ENCODE measurements around the gene MLEC. TPM values are rescaled to one million over a fixed set of nuclear protein-coding genes. Genes with fewer than 3 reads are reported as not detected.
"Not testable (repeated sequence)": the region's sequence is repeated elsewhere in the genome, so short reads cannot be mapped to it uniquely, and the experiment has no call there.

Gene MLEC
- total RNA-seq, 1 donor from 2014 or later: 27.4 TPM

GRCh38 chr12:120720234-120720986 lies 33.5 kb downstream of the MLEC start:
- DNase-seq (ENCODE audit: low read depth in 2 of 2): peak in 1 of 2 donors; percentile 18

GRCh38 chr12:120720987-120721801 lies 34.2 kb downstream of the MLEC start:
- DNase-seq (ENCODE audit: low read depth in 2 of 2): no peak

- no peak for DNase-seq (ENCODE audit: low read depth in 2 of 2)
These were observed 34.9 kb downstream of the MLEC start for GRCh38 chr12:120721866-120722265.

GRCh38 chr12:120722784-120723183 lies 35.8 kb downstream of the MLEC start:
- DNase-seq (ENCODE audit: low read depth in 2 of 2): no peak

GRCh38 chr12:120724720-120725119 lies 37.8 kb downstream of the MLEC start:
- DNase-seq (ENCODE audit: low read depth in 2 of 2): no peak

- no peak for DNase-seq (ENCODE audit: low read depth in 2 of 2)
These were observed 38.3 kb downstream of the MLEC start for GRCh38 chr12:120725151-120725658.

- peak; percentile 88 for DNase-seq (ENCODE audit: low read depth in 2 of 2)
These were observed 38.9 kb downstream of the MLEC start, which contains the start of gene ACADS for GRCh38 chr12:120725659-120726509. Gene ACADS, plus strand, starts transcription at chr12:120725826. Its CDS starts 60 bp downstream, at chr12:120725886.

- no peak for DNase-seq (ENCODE audit: low read depth in 2 of 2)
These were observed 39.5 kb downstream of the MLEC start for GRCh38 chr12:120726510-120726793.

- DNase-seq (ENCODE audit: low read depth in 2 of 2): no peak
These were observed 40.0 kb downstream of the MLEC start for GRCh38 chr12:120726961-120727360.

- DNase-seq (ENCODE audit: low read depth in 2 of 2): not testable (repeated sequence)
These were observed 45.2 kb downstream of the MLEC start for GRCh38 chr12:120732198-120732597.

GRCh38 chr12:120733574-120733973 lies 46.6 kb downstream of the MLEC start:
- DNase-seq (ENCODE audit: low read depth in 2 of 2): no peak

- no peak for DNase-seq (ENCODE audit: low read depth in 2 of 2)
These were observed 47.3 kb downstream of the MLEC start for GRCh38 chr12:120734210-120734609.

GRCh38 chr12:120735181-120735580 lies 48.2 kb downstream of the MLEC start:
- no peak for DNase-seq (ENCODE audit: low read depth in 2 of 2)

- DNase-seq (ENCODE audit: low read depth in 2 of 2): no peak
These were observed 49.7 kb downstream of the MLEC start for GRCh38 chr12:120736404-120737331.

- DNase-seq (ENCODE audit: low read depth in 2 of 2): no peak
These were observed 50.8 kb downstream of the MLEC start for GRCh38 chr12:120737557-120738251.

- no peak for DNase-seq (ENCODE audit: low read depth in 2 of 2)
These were observed 51.5 kb downstream of the MLEC start for GRCh38 chr12:120738252-120739030.

GRCh38 chr12:120739031-120739762 lies 52.2 kb downstream of the MLEC start:
- DNase-seq (ENCODE audit: low read depth in 2 of 2): no peak

- no peak for DNase-seq (ENCODE audit: low read depth in 2 of 2)
These were observed 53.1 kb downstream of the MLEC start for GRCh38 chr12:120739821-120740613.

Data from lung microvascular endothelial cell (primary cell).